GM21723 (cell line): ENCODE results near the gene OMG.
"Not testable (repeated sequence)": the region's sequence is repeated elsewhere in the genome, so short reads cannot be mapped to it uniquely, and the experiment has no call there.

Source experiments
- ATAC-seq: cut with Tn5 transposase; IDR thresholded peaks from one replicate; pipeline ENCODE4 v1.9.1; 2021; ENCODE audit warnings: mild to moderate bottlenecking, moderate library complexity; ENCODE audit not compliant: unreplicated experiment

Gene OMG

GRCh38 chr17:31297090-31297489, at the start of gene OMG:
TSS of gene OMG (minus strand) at chr17:31297239. CDS start at chr17:31296331, 908 bp downstream.
- ATAC-seq = no peak

- ATAC-seq = not testable (repeated sequence)
Observed at GRCh38 chr17:31345191-31345747, 48.2 kb upstream of the OMG start.

GRCh38 chr17:31339906-31340661, 43.0 kb upstream of the OMG start:
- no peak for ATAC-seq

- ATAC-seq = no peak
Observed at GRCh38 chr17:31329221-31329620, 32.2 kb upstream of the OMG start.

GRCh38 chr17:31328160-31328535, 31.1 kb upstream of the OMG start:
- no peak for ATAC-seq

GRCh38 chr17:31327534-31328159, 30.6 kb upstream of the OMG start:
- ATAC-seq = no peak

GRCh38 chr17:31323551-31323950, 26.5 kb upstream of the OMG start:
- ATAC-seq = no peak

- ATAC-seq = no peak
Observed at GRCh38 chr17:31321966-31322365, 24.9 kb upstream of the OMG start.

- no peak for ATAC-seq
Observed at GRCh38 chr17:31321481-31321880, 24.4 kb upstream of the OMG start, which contains the start of gene EVI2A. TSS of gene EVI2A (minus strand) at chr17:31321622. CDS start at chr17:31319013, 2,609 bp downstream.

GRCh38 chr17:31320791-31321190, 23.8 kb upstream of the OMG start:
- no peak for ATAC-seq

- no peak for ATAC-seq
Observed at GRCh38 chr17:31320241-31320640, 23.2 kb upstream of the OMG start.

- ATAC-seq = no peak
Observed at GRCh38 chr17:31318851-31319661, 22.0 kb upstream of the OMG start.

GRCh38 chr17:31318298-31318801, 21.3 kb upstream of the OMG start:
- peak; percentile 34 for ATAC-seq

- ATAC-seq = no peak
Observed at GRCh38 chr17:31314782-31315100, 17.7 kb upstream of the OMG start.

GRCh38 chr17:31313982-31314781, 17.1 kb upstream of the OMG start, which contains the start of gene EVI2B:
TSS of gene EVI2B (minus strand) at chr17:31314054. CDS start at chr17:31305609, 8,445 bp downstream.
- ATAC-seq = no peak

GRCh38 chr17:31312223-31312622, 15.2 kb upstream of the OMG start:
- not testable (repeated sequence) for ATAC-seq

GRCh38 chr17:31311526-31311925, 14.5 kb upstream of the OMG start:
- ATAC-seq = no peak

GRCh38 chr17:31310886-31311285, 13.8 kb upstream of the OMG start:
- no peak for ATAC-seq

- no peak for ATAC-seq
Observed at GRCh38 chr17:31310260-31310659, 13.2 kb upstream of the OMG start.

GRCh38 chr17:31309556-31309955, 12.5 kb upstream of the OMG start:
- ATAC-seq = peak; percentile 36
